Uterus (tissue), 2 donors: ENCODE measurements around the gene DUS4L.

ENCODE experiments used
- POLR2A ChIP-seq, 2 donors: fragments of 450-650 bp; IDR thresholded peaks; one replicate each; pipeline ENCODE4 v1.6.1; 2016; ENCODE audit warnings: antibody characterized with exemption in 2 of 2, mild to moderate bottlenecking in 1 of 2, moderate library complexity in 1 of 2
- TF ChIP-seq, protein P1 (sequence below), 4 experiments: fragments of 200-600 bp in 2 of 4; fragments of 450-650 bp in 2 of 4; sonication (generic) in 2 of 4; IDR thresholded peaks; one replicate each; pipeline ENCODE4 v1.5.1; 2016 to 2019; ENCODE audit warnings: antibody characterized with exemption in 4 of 4, mild to moderate bottlenecking in 2 of 4, moderate library complexity in 1 of 4

DNA sequence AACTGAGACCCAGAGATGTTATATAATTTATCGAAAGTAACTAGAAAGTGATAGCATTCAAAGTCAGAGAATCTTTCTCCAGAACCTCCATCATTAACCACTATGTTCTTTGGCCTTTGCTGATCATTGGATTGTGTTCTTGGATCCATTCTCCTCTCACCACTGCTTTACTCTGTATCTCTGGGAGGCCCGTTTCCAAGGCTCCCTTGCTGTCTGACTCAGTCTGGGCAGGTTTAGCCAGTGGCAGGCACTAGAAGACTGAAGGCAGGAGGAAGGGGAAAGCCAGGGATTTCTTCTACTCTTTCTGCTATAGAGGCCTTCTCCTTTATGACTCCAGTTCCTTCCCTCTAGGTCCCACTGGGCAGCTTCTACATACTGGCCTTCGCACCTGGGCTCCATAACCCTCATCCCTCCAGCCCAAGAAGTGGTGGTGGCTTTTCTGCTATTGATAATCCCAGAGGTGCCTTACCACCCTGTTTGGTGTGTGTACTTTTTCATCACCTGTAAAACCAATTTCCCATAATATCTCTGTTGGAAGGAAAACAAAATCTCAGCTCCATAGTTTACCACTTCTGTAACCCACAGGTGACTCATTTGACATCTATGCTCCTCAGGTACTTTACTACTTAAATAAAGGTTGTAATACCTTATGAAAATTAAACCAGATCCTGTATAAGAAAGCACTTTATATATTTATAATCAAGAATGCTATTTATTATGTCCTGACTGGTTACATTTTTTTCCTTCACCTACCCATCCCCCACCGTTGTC is 52.3 kb downstream of the DUS4L start:
- TF ChIP-seq POLR2A (IDR thresholded peaks at IDR 0.05) = no peak
- TF ChIP-seq, protein P1, sequence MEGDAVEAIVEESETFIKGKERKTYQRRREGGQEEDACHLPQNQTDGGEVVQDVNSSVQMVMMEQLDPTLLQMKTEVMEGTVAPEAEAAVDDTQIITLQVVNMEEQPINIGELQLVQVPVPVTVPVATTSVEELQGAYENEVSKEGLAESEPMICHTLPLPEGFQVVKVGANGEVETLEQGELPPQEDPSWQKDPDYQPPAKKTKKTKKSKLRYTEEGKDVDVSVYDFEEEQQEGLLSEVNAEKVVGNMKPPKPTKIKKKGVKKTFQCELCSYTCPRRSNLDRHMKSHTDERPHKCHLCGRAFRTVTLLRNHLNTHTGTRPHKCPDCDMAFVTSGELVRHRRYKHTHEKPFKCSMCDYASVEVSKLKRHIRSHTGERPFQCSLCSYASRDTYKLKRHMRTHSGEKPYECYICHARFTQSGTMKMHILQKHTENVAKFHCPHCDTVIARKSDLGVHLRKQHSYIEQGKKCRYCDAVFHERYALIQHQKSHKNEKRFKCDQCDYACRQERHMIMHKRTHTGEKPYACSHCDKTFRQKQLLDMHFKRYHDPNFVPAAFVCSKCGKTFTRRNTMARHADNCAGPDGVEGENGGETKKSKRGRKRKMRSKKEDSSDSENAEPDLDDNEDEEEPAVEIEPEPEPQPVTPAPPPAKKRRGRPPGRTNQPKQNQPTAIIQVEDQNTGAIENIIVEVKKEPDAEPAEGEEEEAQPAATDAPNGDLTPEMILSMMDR (IDR thresholded peaks at IDR 0.05) = no peak
